22Rv1 (cell line): ENCODE measurements around the gene TEX28.

Experiments
- CTCF ChIP-seq: fragments of 450-650 bp; IDR thresholded peaks from 2 replicates; pipeline ENCODE4 v1.5.1; 2017; ENCODE audit warnings: mild to moderate bottlenecking
- ZFX ChIP-seq: fragments of 450-650 bp; IDR thresholded peaks from 2 replicates; pipeline ENCODE4 v1.6.1; 2017; ENCODE audit warnings: antibody characterized with exemption, borderline replicate concordance

- TF ChIP-seq CTCF: no peak
- no peak for TF ChIP-seq ZFX
These were observed 9.9 kb upstream of the TEX28 start for GRCh38 chrX:154304846-154305245.
